ENCODE results near the gene PPIA. TPM values are rescaled to one million over a fixed set of nuclear protein-coding genes. Genes with fewer than 3 reads are reported as not detected.

The PPIA gene
- total RNA-seq: 1,664 and 1,747 TPM in 2 replicates

DNA sequence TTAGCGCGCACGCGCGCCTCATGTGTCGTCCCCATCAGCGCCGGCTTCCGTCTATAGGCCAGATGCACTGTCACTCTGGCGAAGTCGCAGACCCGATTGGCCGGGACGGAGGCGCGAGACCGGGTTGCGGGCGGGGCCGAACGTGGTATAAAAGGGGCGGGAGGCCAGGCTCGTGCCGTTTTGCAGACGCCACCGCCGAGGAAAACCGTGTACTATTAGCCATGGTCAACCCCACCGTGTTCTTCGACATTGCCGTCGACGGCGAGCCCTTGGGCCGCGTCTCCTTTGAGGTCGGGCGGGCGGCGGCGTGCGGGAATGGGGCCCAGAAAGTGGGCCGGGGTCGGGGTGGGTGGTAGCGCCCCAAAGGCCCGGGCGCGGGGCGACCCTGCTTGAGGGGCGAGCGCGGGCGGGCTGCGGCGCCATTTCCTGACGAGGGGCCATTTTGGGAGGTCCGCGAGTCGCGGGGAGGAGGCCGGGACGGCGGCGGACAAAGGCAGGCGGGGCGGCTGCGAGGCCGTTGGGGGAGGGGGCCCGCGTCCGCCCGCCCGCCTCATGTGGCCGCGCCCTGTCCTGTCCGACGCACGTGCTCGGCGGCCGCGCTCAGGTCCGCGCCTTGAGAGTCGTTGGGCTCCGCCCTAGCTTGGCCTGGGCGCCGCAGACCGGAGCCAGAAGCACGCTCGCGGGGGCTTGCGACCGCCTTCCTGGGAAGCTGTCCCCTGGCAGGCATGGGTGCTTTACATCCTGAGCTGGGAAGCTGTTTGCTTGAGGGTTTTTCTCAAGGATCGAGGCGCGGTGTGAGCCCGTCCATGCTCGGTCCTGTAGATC, at the start of gene PPIA:
Gene PPIA, plus strand, starts transcription at position 178 of the 825 bp plus-strand sequence. Its CDS starts 44 bp downstream, at position 222.

DNA sequence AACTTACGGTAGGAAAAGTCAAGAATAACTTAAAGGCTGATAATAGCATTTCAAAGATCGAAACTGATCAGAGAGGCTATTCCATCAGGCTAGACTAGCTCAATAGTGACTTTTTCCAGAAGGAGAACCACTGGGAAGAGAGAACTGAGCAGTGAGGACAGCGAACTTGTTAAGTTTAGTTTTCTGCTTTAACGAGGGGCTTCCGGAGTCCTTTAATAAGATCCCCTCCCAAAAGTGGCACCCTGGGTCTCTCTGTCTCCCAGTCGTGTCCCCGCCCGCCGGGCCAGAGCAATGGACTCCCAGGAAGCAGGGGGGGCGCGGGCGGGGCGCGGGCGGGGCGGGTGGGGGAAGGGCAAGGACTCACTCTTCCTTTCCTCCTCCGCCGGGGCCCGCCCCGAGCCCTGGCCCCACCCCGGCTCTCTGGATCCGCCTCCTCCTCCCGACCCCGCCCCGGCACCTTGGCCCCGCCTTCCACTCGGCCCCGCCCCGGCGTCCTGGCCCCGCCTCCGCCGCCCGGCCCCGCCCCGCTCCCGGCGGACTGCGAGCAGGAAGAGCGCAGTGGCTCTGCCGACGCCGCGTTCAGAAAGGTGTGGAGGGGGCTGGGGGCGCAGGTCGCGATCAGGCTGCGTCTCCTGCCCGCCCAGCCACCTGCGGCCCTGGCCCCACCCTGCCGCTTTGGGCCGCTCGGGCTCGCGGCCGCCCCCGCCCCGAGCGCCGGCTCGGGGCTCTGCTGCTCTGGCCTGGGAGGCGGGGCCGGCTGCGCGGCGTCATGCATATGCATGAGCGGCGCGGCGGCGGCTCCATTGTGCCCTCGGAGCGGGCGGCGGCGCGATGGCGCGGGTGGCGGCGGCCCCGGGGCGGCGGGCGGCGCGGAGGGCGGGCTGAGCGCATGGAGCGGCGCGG, 48.2 kb upstream of the PPIA start, which contains the start of gene ZMIZ2:
Gene ZMIZ2, plus strand, starts transcription at position 803 of the 903 bp plus-strand sequence. CDS start 7,403 bp downstream, outside the sequence.

DNA sequence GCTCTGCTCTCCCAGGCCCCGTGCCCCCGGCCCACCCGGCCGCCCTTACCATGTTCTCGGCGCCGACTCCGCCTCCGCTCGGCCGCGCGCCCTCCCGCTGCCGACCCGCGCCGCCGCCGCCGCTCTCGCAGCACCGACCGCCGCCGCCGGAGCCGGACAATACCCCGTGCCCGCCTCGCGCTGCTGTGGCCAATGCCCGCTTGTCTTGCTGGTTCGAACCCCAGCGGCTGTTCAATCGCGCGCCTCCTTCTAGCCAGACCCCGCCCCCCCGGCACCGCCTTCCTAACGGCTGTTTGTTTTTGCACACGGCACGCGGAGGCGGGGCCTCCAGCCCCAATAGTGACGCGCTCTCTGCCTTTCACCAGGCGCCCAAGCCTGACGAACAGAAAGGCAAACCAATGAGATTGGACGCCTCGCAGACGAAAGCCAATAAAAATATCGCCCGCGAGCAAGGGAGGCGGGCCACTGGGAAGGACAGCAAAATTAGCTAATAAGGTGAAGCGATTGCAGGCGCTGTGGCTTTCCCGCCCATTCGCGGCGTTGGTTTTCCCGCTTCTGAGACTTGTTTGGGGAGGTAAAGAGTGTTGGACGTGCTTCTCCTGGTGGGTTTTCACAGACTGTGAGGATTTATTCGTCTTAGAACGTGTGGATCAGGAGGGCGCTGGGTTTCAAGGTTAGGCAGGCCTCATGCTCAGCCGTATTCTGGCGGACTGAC, 51.6 kb downstream of the PPIA start, which contains the start of gene H2AZ2:
Gene H2AZ2, minus strand, starts transcription at position 168 of the 715 bp plus-strand sequence. Its CDS starts 116 bp downstream, at position 52.

Other genes with a start within 250 kb of the PPIA start
- 41.4 and 88.2 TPM in 2 replicates for gene DDX56, start 222.8 kb upstream of the PPIA start, total RNA-seq
- gene TMED4, start 214.4 kb upstream of the PPIA start, total RNA-seq: 113 and 186 TPM in 2 replicates
- 84.9 and 172 TPM in 2 replicates for gene OGDH, start 190.1 kb upstream of the PPIA start, total RNA-seq
- gene ZMIZ2, start 47.8 kb upstream of the PPIA start, total RNA-seq: 16.9 and 34.1 TPM in 2 replicates
- 66.5 and 148 TPM in 2 replicates for gene H2AZ2, start 51.4 kb downstream of the PPIA start, total RNA-seq
- 16.6 and 29.3 TPM in 2 replicates for gene PURB, start 88.8 kb downstream of the PPIA start, total RNA-seq
- gene MYO1G, start 182.3 kb downstream of the PPIA start, total RNA-seq: 0.14 and 0.22 TPM in 2 replicates
- gene CCM2, start 203.5 kb downstream of the PPIA start, total RNA-seq: 39.2 and 86.3 TPM in 2 replicates

Measured in placental pericyte (primary cell).